HEK293 (cell line): ENCODE data around the gene ANO8.
A peak's percentile ranks its signal among the peaks of the same experiment; 100 is the strongest.

ENCODE experiments used
- HOXA7 ChIP-seq: sonication (generic); formaldehyde crosslinking; IDR thresholded peaks from 2 replicates; pipeline ENCODE4 v1.8.1; 2022; ENCODE audit warnings: missing genetic modification reagents, borderline replicate concordance
- IKZF3 ChIP-seq: fragments of 450-650 bp; IDR thresholded peaks from 2 replicates; pipeline ENCODE4 v1.5.0; 2018; ENCODE audit warnings: missing biosample characterization, mild to moderate bottlenecking, missing genetic modification characterization, moderate library complexity
- KLF7 ChIP-seq: fragments of 450-650 bp; formaldehyde crosslinking; IDR thresholded peaks from 2 replicates; pipeline ENCODE4 v1.5.1; 2016; ENCODE audit warnings: missing biosample characterization, missing genetic modification characterization, borderline replicate concordance
- MEIS1 ChIP-seq: sonication (generic); formaldehyde crosslinking; IDR thresholded peaks from 2 replicates; pipeline ENCODE4 v1.8.1; 2022; ENCODE audit warnings: missing genetic modification reagents, mild to moderate bottlenecking, borderline replicate concordance
- PRDM1 ChIP-seq: fragments of 450-650 bp; formaldehyde crosslinking; IDR thresholded peaks from 2 replicates; pipeline ENCODE4; 2016; ENCODE audit warnings: missing biosample characterization, missing genetic modification characterization
- YY1 ChIP-seq: fragments of 450-650 bp; formaldehyde crosslinking; IDR thresholded peaks from 2 replicates; pipeline ENCODE4 v1.5.1; 2018; ENCODE audit warnings: missing biosample characterization, missing genetic modification characterization
- ZBTB1 ChIP-seq: fragments of 450-650 bp; formaldehyde crosslinking; IDR thresholded peaks from 2 replicates; pipeline ENCODE4 v1.5.1; 2016; ENCODE audit warnings: missing biosample characterization, missing genetic modification characterization
- ZFHX2 ChIP-seq: fragments of 450-650 bp; formaldehyde crosslinking; conservative IDR thresholded peaks from 2 replicates; pipeline ENCODE4 v1.5.1; 2016; ENCODE audit warnings: missing biosample characterization, missing genetic modification characterization
- ZFP41 ChIP-seq: fragments of 450-650 bp; formaldehyde crosslinking; IDR thresholded peaks from 2 replicates; pipeline ENCODE4 v1.5.1; 2016; ENCODE audit warnings: missing biosample characterization, missing genetic modification characterization, borderline replicate concordance
- ZNF10 ChIP-seq: fragments of 450-650 bp; formaldehyde crosslinking; IDR thresholded peaks from 2 replicates; pipeline ENCODE4 v1.5.1; 2017; ENCODE audit warnings: missing biosample characterization, missing genetic modification characterization
- ZNF175 ChIP-seq: fragments of 450-650 bp; formaldehyde crosslinking; IDR thresholded peaks from 2 replicates; pipeline ENCODE4 v1.5.1; 2016; ENCODE audit warnings: missing biosample characterization, missing genetic modification characterization
- ZNF202 ChIP-seq: fragments of 450-650 bp; formaldehyde crosslinking; IDR thresholded peaks from 2 replicates; pipeline ENCODE4 v1.5.1; 2016; ENCODE audit warnings: missing biosample characterization, missing genetic modification characterization, borderline replicate concordance
- ZNF239 ChIP-seq: fragments of 450-650 bp; formaldehyde crosslinking; IDR thresholded peaks from 2 replicates; pipeline ENCODE4 v1.5.1; 2016; ENCODE audit warnings: missing biosample characterization, missing genetic modification characterization
- ZNF324 ChIP-seq: fragments of 450-650 bp; formaldehyde crosslinking; IDR thresholded peaks from 2 replicates; pipeline ENCODE4 v1.5.1; 2016; ENCODE audit warnings: missing biosample characterization, missing genetic modification characterization
- ZNF341 ChIP-seq: fragments of 450-650 bp; formaldehyde crosslinking; IDR thresholded peaks from 2 replicates; pipeline ENCODE4; 2016; ENCODE audit warnings: low read depth, missing biosample characterization, missing genetic modification characterization
- ZNF423 ChIP-seq: fragments of 450-650 bp; formaldehyde crosslinking; IDR thresholded peaks from 2 replicates; pipeline ENCODE4 v1.5.1; 2016; ENCODE audit warnings: missing biosample characterization, missing genetic modification characterization
- ZNF521 ChIP-seq: fragments of 450-650 bp; formaldehyde crosslinking; IDR thresholded peaks from 2 replicates; pipeline ENCODE4 v1.5.1; 2017; ENCODE audit warnings: missing biosample characterization, mild to moderate bottlenecking, missing genetic modification characterization
- ZNF629 ChIP-seq: fragments of 450-650 bp; formaldehyde crosslinking; IDR thresholded peaks from 2 replicates; pipeline ENCODE4 v1.5.1; 2017; ENCODE audit warnings: missing biosample characterization, missing genetic modification characterization
- ZNF830 ChIP-seq: fragments of 450-650 bp; IDR thresholded peaks from 2 replicates; pipeline ENCODE4 v1.5.0; 2018; ENCODE audit warnings: missing biosample characterization, missing genetic modification characterization, low read depth, mild to moderate bottlenecking, moderate library complexity
- TF ChIP-seq, protein P1 (sequence below): fragments of 450-650 bp; formaldehyde crosslinking; IDR thresholded peaks from 2 replicates; pipeline ENCODE4 v1.5.0; 2017; ENCODE audit warnings: missing biosample characterization, missing genetic modification characterization, borderline replicate concordance
- TF ChIP-seq, protein P2 (sequence below): fragments of 450-650 bp; formaldehyde crosslinking; IDR thresholded peaks from 2 replicates; pipeline ENCODE4 v1.5.1; 2016; ENCODE audit warnings: missing biosample characterization, missing genetic modification characterization
- TF ChIP-seq, protein P3 (sequence below): fragments of 450-650 bp; formaldehyde crosslinking; optimal IDR thresholded peaks from 2 replicates; pipeline ENCODE3; 2016; ENCODE audit warnings: missing biosample characterization, mild to moderate bottlenecking, missing genetic modification characterization
- TF ChIP-seq, protein P4 (sequence below): fragments of 450-650 bp; formaldehyde crosslinking; IDR thresholded peaks from 2 replicates; pipeline ENCODE4 v1.5.1; 2016; ENCODE audit warnings: missing biosample characterization, missing genetic modification characterization
- TF ChIP-seq, protein P5 (sequence below): fragments of 450-650 bp; IDR thresholded peaks from 2 replicates; pipeline ENCODE4 v1.5.1; 2018; ENCODE audit warnings: missing biosample characterization, missing genetic modification characterization
- TF ChIP-seq, protein P6 (sequence below): fragments of 450-650 bp; formaldehyde crosslinking; IDR thresholded peaks from 2 replicates; pipeline ENCODE4 v1.5.1; 2016; ENCODE audit warnings: missing biosample characterization, missing genetic modification characterization, low read depth

The ANO8 gene

DNA sequence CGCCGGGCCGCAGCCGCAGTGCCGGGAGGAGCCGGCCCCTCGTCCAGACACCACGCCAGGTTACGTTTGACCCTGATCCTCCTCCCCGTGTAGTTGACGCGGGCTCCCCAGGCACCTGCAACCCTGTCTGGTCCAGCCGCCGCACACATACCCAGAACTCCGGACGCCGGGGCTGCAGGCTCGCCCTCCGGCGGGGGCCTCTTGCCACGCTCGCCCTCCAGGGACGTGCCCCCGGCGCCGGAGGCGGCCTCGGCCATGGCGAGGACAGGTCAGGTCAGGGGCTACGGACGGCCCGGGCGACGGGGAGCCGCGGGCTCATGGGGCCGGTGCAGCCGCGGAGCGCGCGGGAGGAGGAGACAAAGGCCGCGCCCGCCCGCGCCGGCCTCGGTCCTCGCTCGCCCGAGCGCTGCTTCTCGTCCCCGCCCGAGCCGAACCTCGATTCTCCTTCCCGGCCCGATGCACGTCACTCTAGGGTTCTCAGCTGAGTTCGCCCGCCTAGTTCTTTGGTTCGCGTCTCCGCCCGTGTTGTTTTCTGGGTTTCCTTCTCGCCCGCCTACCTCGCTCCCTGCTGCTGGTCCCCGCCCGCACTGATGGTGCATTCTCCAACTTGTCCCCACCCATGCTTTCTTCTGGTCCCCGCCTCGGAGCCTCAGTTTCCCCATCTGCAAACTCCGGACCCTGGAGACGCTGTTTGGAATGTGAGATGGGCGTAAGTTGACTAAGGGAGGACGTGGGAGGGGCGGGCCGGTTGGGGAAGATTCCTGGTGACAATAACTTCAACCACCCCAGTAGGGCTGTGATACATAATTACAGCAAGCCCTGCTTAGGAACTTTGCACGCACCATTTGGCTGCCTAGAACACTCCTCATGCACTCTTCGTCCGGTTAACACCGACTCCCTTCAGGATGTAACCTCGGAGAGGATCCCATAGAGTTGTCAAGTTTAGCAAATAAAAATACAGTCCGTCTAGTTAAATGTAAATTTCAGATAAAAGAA is at the start of gene ANO8 (continued):
- TF ChIP-seq MEIS1 (no peak), ZNF10 (tag by site-specific recombination) (peak; percentile 91), ZNF239 (tag by site-specific recombination) (peak; percentile 12; the same call in 1 of the 2 replicates), ZNF202 (tag by site-specific recombination) (no peak), ZNF423 (tag by site-specific recombination) (no peak), ZNF341 (tag by site-specific recombination) (peak; percentile 49), ZNF175 (no peak), ZBTB1 (tag by site-specific recombination) (no peak), ZFP41 (tag by site-specific recombination) (no peak), KLF7 (tag by site-specific recombination) (peak; percentile 100), ZNF521 (no peak), PRDM1 (tag by site-specific recombination) (no peak), ZNF629 (tag by site-specific recombination) (peak; percentile 98), IKZF3 (tag by site-specific recombination) (peak; percentile 95), YY1 (tag by site-specific recombination) (peak; percentile 82), ZNF830 (tag by site-specific recombination) (no peak), ZNF324 (tag by site-specific recombination) (peak; percentile 99), ZFHX2 (tag by site-specific recombination) (peak; percentile 92), HOXA7 (CRISPR knock-in tag) (no peak)
- TF ChIP-seq, protein P1, sequence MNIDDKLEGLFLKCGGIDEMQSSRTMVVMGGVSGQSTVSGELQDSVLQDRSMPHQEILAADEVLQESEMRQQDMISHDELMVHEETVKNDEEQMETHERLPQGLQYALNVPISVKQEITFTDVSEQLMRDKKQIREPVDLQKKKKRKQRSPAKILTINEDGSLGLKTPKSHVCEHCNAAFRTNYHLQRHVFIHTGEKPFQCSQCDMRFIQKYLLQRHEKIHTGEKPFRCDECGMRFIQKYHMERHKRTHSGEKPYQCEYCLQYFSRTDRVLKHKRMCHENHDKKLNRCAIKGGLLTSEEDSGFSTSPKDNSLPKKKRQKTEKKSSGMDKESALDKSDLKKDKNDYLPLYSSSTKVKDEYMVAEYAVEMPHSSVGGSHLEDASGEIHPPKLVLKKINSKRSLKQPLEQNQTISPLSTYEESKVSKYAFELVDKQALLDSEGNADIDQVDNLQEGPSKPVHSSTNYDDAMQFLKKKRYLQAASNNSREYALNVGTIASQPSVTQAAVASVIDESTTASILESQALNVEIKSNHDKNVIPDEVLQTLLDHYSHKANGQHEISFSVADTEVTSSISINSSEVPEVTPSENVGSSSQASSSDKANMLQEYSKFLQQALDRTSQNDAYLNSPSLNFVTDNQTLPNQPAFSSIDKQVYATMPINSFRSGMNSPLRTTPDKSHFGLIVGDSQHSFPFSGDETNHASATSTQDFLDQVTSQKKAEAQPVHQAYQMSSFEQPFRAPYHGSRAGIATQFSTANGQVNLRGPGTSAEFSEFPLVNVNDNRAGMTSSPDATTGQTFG: peak; percentile 79; the same call in 1 of the 2 replicates
- TF ChIP-seq, protein P2, sequence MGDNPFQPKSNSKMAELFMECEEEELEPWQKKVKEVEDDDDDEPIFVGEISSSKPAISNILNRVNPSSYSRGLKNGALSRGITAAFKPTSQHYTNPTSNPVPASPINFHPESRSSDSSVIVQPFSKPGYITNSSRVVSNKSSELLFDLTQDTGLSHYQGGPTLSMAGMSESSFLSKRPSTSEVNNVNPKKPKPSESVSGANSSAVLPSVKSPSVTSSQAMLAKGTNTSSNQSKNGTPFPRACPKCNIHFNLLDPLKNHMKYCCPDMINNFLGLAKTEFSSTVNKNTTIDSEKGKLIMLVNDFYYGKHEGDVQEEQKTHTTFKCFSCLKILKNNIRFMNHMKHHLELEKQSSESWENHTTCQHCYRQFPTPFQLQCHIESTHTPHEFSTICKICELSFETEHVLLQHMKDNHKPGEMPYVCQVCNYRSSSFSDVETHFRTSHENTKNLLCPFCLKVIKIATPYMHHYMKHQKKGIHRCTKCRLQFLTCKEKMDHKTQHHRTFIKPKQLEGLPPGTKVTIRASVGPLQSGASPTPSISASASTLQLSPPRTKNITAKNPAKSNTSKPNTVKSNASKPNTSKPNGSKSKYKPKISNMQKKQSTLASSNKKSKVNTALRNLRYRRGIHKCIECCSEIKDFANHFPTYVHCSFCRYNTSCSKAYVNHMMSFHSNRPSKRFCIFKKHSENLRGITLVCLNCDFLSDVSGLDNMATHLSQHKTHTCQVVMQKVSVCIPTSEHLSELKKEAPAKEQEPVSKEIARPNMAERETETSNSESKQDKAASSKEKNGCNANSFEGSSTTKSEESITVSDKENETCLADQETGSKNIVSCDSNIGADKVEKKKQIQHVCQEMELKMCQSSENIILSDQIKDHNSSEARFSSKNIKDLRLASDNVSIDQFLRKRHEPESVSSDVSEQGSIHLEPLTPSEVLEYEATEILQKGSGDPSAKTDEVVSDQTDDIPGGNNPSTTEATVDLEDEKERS (tag by site-specific recombination): 0 out of 2 replicates have a peak, but pooled peaks have one; percentile 15
- TF ChIP-seq, protein P3, sequence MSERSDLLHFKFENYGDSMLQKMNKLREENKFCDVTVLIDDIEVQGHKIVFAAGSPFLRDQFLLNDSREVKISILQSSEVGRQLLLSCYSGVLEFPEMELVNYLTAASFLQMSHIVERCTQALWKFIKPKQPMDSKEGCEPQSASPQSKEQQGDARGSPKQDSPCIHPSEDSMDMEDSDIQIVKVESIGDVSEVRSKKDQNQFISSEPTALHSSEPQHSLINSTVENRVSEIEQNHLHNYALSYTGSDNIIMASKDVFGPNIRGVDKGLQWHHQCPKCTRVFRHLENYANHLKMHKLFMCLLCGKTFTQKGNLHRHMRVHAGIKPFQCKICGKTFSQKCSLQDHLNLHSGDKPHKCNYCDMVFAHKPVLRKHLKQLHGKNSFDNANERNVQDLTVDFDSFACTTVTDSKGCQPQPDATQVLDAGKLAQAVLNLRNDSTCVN: peak; percentile 96
- TF ChIP-seq, protein P4, sequence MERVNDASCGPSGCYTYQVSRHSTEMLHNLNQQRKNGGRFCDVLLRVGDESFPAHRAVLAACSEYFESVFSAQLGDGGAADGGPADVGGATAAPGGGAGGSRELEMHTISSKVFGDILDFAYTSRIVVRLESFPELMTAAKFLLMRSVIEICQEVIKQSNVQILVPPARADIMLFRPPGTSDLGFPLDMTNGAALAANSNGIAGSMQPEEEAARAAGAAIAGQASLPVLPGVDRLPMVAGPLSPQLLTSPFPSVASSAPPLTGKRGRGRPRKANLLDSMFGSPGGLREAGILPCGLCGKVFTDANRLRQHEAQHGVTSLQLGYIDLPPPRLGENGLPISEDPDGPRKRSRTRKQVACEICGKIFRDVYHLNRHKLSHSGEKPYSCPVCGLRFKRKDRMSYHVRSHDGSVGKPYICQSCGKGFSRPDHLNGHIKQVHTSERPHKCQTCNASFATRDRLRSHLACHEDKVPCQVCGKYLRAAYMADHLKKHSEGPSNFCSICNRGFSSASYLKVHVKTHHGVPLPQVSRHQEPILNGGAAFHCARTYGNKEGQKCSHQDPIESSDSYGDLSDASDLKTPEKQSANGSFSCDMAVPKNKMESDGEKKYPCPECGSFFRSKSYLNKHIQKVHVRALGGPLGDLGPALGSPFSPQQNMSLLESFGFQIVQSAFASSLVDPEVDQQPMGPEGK (tag by site-specific recombination): peak; percentile 92
- TF ChIP-seq, protein P5, sequence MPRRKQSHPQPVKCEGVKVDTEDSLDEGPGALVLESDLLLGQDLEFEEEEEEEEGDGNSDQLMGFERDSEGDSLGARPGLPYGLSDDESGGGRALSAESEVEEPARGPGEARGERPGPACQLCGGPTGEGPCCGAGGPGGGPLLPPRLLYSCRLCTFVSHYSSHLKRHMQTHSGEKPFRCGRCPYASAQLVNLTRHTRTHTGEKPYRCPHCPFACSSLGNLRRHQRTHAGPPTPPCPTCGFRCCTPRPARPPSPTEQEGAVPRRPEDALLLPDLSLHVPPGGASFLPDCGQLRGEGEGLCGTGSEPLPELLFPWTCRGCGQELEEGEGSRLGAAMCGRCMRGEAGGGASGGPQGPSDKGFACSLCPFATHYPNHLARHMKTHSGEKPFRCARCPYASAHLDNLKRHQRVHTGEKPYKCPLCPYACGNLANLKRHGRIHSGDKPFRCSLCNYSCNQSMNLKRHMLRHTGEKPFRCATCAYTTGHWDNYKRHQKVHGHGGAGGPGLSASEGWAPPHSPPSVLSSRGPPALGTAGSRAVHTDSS (tag by site-specific recombination): peak; percentile 82
- TF ChIP-seq, protein P6, sequence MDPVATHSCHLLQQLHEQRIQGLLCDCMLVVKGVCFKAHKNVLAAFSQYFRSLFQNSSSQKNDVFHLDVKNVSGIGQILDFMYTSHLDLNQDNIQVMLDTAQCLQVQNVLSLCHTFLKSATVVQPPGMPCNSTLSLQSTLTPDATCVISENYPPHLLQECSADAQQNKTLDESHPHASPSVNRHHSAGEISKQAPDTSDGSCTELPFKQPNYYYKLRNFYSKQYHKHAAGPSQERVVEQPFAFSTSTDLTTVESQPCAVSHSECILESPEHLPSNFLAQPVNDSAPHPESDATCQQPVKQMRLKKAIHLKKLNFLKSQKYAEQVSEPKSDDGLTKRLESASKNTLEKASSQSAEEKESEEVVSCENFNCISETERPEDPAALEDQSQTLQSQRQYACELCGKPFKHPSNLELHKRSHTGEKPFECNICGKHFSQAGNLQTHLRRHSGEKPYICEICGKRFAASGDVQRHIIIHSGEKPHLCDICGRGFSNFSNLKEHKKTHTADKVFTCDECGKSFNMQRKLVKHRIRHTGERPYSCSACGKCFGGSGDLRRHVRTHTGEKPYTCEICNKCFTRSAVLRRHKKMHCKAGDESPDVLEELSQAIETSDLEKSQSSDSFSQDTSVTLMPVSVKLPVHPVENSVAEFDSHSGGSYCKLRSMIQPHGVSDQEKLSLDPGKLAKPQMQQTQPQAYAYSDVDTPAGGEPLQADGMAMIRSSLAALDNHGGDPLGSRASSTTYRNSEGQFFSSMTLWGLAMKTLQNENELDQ (tag by site-specific recombination): no peak
